K562 (cell line): ENCODE results near the gene SNTG2.
"Not testable (repeated sequence)": the region's sequence is repeated elsewhere in the genome, so short reads cannot be mapped to it uniquely, and the experiment has no call there.

Experiments used
- CBX2 ChIP-seq: fragments of 200-600 bp; sonication (generic); IDR thresholded peaks from one replicate; pipeline ENCODE4 v1.6.1; 2012; ENCODE audit warnings: mild to moderate bottlenecking, low read length, inconsistent platforms; ENCODE audit not compliant: insufficient read depth, poor library complexity, severe bottlenecking
- CBX5 ChIP-seq: IDR thresholded peaks from 2 replicates; pipeline ENCODE4 v1.6.1; 2014; ENCODE audit warnings: low read depth, borderline replicate concordance
- CHD2 ChIP-seq: IDR thresholded peaks from 2 replicates; pipeline ENCODE4 v1.6.1; 2011; ENCODE audit warnings: low read depth, low read length
- ELF4 ChIP-seq: fragments of 450-650 bp; formaldehyde crosslinking; IDR thresholded peaks from 2 replicates; pipeline ENCODE4 v1.4.0; 2022; ENCODE audit warnings: missing genetic modification characterization
- HDAC8 ChIP-seq: fragments of 450-650 bp; IDR thresholded peaks from 2 replicates; pipeline ENCODE4 v1.6.1; 2016; ENCODE audit warnings: mild to moderate bottlenecking, missing genetic modification characterization, moderate library complexity, missing compliant biosample characterization
- HIVEP1 ChIP-seq: fragments of 250-450 bp; sonication (Bioruptor Pico); IDR thresholded peaks from 2 replicates; pipeline ENCODE4 v1.4.0; 2020; ENCODE audit warnings: mild to moderate bottlenecking
- RFX1 ChIP-seq: fragments of 450-650 bp; IDR thresholded peaks from 2 replicates; pipeline ENCODE4 v1.6.1; 2016; ENCODE audit warnings: mild to moderate bottlenecking, moderate library complexity
- SNRNP70 ChIP-seq: fragments of 200-400 bp; formaldehyde crosslinking; optimal IDR thresholded peaks from 2 replicates; pipeline ENCODE3; 2017; ENCODE audit warnings: low read depth, low read length
- STAT6 ChIP-seq: sonication (generic); formaldehyde crosslinking; IDR thresholded peaks from 2 replicates; pipeline ENCODE4 v1.8.1; 2023; ENCODE audit warnings: mild to moderate bottlenecking, missing genetic modification reagents
- ZNF232 ChIP-seq: sonication (generic); formaldehyde crosslinking; IDR thresholded peaks from 2 replicates; pipeline ENCODE4 v1.8.0; 2022; ENCODE audit warnings: mild to moderate bottlenecking, missing genetic modification reagents
- ZNF431 ChIP-seq: sonication (generic); formaldehyde crosslinking; IDR thresholded peaks from 2 replicates; pipeline ENCODE4 v1.8.0; 2022; ENCODE audit warnings: mild to moderate bottlenecking, missing genetic modification reagents

GRCh38 chr2:909764-910379, 40.8 kb upstream of the SNTG2 start:
- TF ChIP-seq ELF4 (CRISPR knock-in tag); STAT6 (CRISPR knock-in tag); ZNF232; CBX5; CBX2; HIVEP1 (CRISPR knock-in tag); ZNF431 (CRISPR knock-in tag); RFX1; SNRNP70; CHD2; HDAC8: not testable (repeated sequence)
